ENCODE measurements around the gene SYNGAP1.

The SYNGAP1 gene

GRCh38 chr6:33438978-33439594, 19.2 kb downstream of the SYNGAP1 start:
- no peak for DNase-seq (ENCODE audit: low read depth)

- no peak for DNase-seq (ENCODE audit: low read depth)
Measured at GRCh38 chr6:33439956-33440648, 20.2 kb downstream of the SYNGAP1 start.

- DNase-seq (ENCODE audit: low read depth) = no peak
Measured at GRCh38 chr6:33440649-33441309, 20.9 kb downstream of the SYNGAP1 start.

- no peak for DNase-seq (ENCODE audit: low read depth)
Measured at GRCh38 chr6:33441457-33441856, 21.6 kb downstream of the SYNGAP1 start.

- DNase-seq (ENCODE audit: low read depth) = no peak
Measured at GRCh38 chr6:33442283-33442682, 22.4 kb downstream of the SYNGAP1 start.

GRCh38 chr6:33443025-33443424, 23.2 kb downstream of the SYNGAP1 start:
- no peak for DNase-seq (ENCODE audit: low read depth)

- DNase-seq (ENCODE audit: low read depth) = no peak
Measured at GRCh38 chr6:33443619-33444504, 24.0 kb downstream of the SYNGAP1 start.

GRCh38 chr6:33445119-33445603, 25.3 kb downstream of the SYNGAP1 start:
- no peak for DNase-seq (ENCODE audit: low read depth)

- no peak for DNase-seq (ENCODE audit: low read depth)
Measured at GRCh38 chr6:33446356-33446755, 26.5 kb downstream of the SYNGAP1 start.

- DNase-seq (ENCODE audit: low read depth) = no peak
Measured at GRCh38 chr6:33450434-33450833, 30.6 kb downstream of the SYNGAP1 start.

GRCh38 chr6:33451606-33452005, 31.7 kb downstream of the SYNGAP1 start:
- no peak for DNase-seq (ENCODE audit: low read depth)

- DNase-seq (ENCODE audit: low read depth) = no peak
Measured at GRCh38 chr6:33452496-33452895, 32.6 kb downstream of the SYNGAP1 start.

- no peak for DNase-seq (ENCODE audit: low read depth)
Measured at GRCh38 chr6:33453393-33454008, 33.6 kb downstream of the SYNGAP1 start.

GRCh38 chr6:33454009-33454946, 34.4 kb downstream of the SYNGAP1 start, which contains the start of gene ZBTB9:
ZBTB9 (plus strand) TSS chr6:33454576; CDS start chr6:33455101, 525 bp downstream.
- peak; percentile 73 for DNase-seq (ENCODE audit: low read depth)

- DNase-seq (ENCODE audit: low read depth) = no peak
Measured at GRCh38 chr6:33455051-33455450, 35.2 kb downstream of the SYNGAP1 start.

- DNase-seq (ENCODE audit: low read depth) = no peak
Measured at GRCh38 chr6:33456156-33456555, 36.3 kb downstream of the SYNGAP1 start.

GRCh38 chr6:33458676-33459075, 38.8 kb downstream of the SYNGAP1 start:
- no peak for DNase-seq (ENCODE audit: low read depth)

- no peak for DNase-seq (ENCODE audit: low read depth)
Measured at GRCh38 chr6:33459226-33459625, 39.4 kb downstream of the SYNGAP1 start.

GRCh38 chr6:33466075-33466735, 46.3 kb downstream of the SYNGAP1 start:
- no peak for DNase-seq (ENCODE audit: low read depth)

- DNase-seq (ENCODE audit: low read depth) = no peak
Measured at GRCh38 chr6:33467091-33467490, 47.2 kb downstream of the SYNGAP1 start.
